Measurements from ENCODE around the gene ASF1A. TPM values are rescaled to one million over a fixed set of nuclear protein-coding genes. Genes with fewer than 3 reads are reported as not detected.

The ASF1A gene
- total RNA-seq, 1 experiment from 2014 or later, result 69.6 TPM

GRCh38 chr6:118921084-118921483, 27.1 kb downstream of the ASF1A start:
- BruUV-seq (replicated peaks), result no TSS peak
- DNase-seq (ENCODE audit: low spot score), result no peak
- peaks cover 21% of the 10 kb centered on the region for H3K36me3 ChIP-seq (ENCODE audit: insufficient read depth, low read length, poor library complexity, severe bottlenecking)
- POLR2A ChIA-PET (ENCODE audit: low non-redundant PET), result no interaction called here
- no peak for TF ChIP-seq CTCF (conservative IDR thresholded peaks at IDR 0.05; ENCODE audit: low read depth, low read length)
- TF ChIP-seq EZH2 (IDR thresholded peaks at IDR 0.05; ENCODE audit: borderline replicate concordance, low read depth, low read length, poor library complexity, severe bottlenecking), result no peak
- intact Hi-C loops (cut with micrococcal nuclease; ENCODE audit: unreplicated experiment), result no loop called here
- no peaks in the 10 kb centered on the region for H3K9me3 ChIP-seq (ENCODE audit: low read depth, low read length, poor library complexity, severe bottlenecking)
- no peak overlapping the region for H3K4me3 ChIP-seq (ENCODE audit: low read depth, low read length, poor library complexity, severe bottlenecking)
- H3K27ac ChIP-seq (ENCODE audit: low read depth, low read length, poor library complexity, severe bottlenecking), result no peak overlapping the region
- no peaks in the 10 kb centered on the region for H3K4me1 ChIP-seq (ENCODE audit: insufficient read depth, low read length, poor library complexity, severe bottlenecking)
- no peaks in the 10 kb centered on the region for H3K27me3 ChIP-seq (replicated peaks; ENCODE audit: insufficient read depth, low read depth, low read length, poor library complexity)
- CTCF ChIA-PET, result no interaction called here

DNA sequence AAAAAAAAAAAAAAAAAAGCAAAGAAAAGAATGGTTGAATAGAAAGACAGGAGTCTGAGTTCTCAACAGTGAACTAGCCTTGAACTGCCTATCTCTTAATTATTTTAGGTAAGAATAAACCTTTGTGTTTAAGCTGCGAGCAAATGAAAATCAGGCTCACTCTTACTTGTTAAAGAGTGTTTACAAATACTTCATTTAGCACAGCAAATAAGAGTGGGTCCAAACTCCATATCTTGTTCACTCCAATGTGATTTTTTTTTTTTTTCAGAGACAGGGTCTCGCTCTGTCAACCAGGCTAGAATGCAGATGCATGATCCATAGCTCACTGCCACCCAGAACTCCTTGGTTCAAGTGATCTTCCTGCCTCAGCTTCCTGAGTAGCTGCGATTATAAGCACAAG, 29.1 kb downstream of the ASF1A start:
- DNase-seq (ENCODE audit: low spot score), result no peak
- CTCF ChIA-PET, result no interaction called here
- Histone ChIP-seq H3K27ac (ENCODE audit: low read depth, low read length, poor library complexity, severe bottlenecking) (no peak overlapping the region), H3K4me3 (ENCODE audit: low read depth, low read length, poor library complexity, severe bottlenecking) (no peak overlapping the region), H3K4me1 (ENCODE audit: insufficient read depth, low read length, poor library complexity, severe bottlenecking) (no peaks in the 10 kb centered on the region), H3K9me3 (ENCODE audit: low read depth, low read length, poor library complexity, severe bottlenecking) (no peaks in the 10 kb centered on the region), H3K27me3 (replicated peaks; ENCODE audit: insufficient read depth, low read depth, low read length, poor library complexity) (no peaks in the 10 kb centered on the region), H3K36me3 (ENCODE audit: insufficient read depth, low read length, poor library complexity, severe bottlenecking) (peaks cover 28% of the 10 kb centered on the region)
- BruUV-seq (replicated peaks), result no TSS peak
- intact Hi-C loops (cut with micrococcal nuclease; ENCODE audit: unreplicated experiment), result no loop called here
- POLR2A ChIA-PET (ENCODE audit: low non-redundant PET), result no interaction called here
- TF ChIP-seq EZH2 (IDR thresholded peaks at IDR 0.05; ENCODE audit: borderline replicate concordance, low read depth, low read length, poor library complexity, severe bottlenecking), result no peak
- TF ChIP-seq CTCF (conservative IDR thresholded peaks at IDR 0.05; ENCODE audit: low read depth, low read length), result no peak

- H3K4me3 ChIP-seq (ENCODE audit: low read depth, low read length, poor library complexity, severe bottlenecking), result no peak overlapping the region
- DNase-seq (ENCODE audit: low spot score), result no peak
- TF ChIP-seq EZH2 (IDR thresholded peaks at IDR 0.05; ENCODE audit: borderline replicate concordance, low read depth, low read length, poor library complexity, severe bottlenecking) (no peak), CTCF (conservative IDR thresholded peaks at IDR 0.05; ENCODE audit: low read depth, low read length) (no peak)
- H3K4me1 ChIP-seq (ENCODE audit: insufficient read depth, low read length, poor library complexity, severe bottlenecking), result peaks cover 7% of the 10 kb centered on the region
- CTCF ChIA-PET, result no interaction called here
- intact Hi-C loops (cut with micrococcal nuclease; ENCODE audit: unreplicated experiment), result no loop called here
- POLR2A ChIA-PET (ENCODE audit: low non-redundant PET), result no interaction called here
- no TSS peak for BruUV-seq (replicated peaks)
- H3K27ac ChIP-seq (ENCODE audit: low read depth, low read length, poor library complexity, severe bottlenecking), result no peak overlapping the region
- H3K27me3 ChIP-seq (replicated peaks; ENCODE audit: insufficient read depth, low read depth, low read length, poor library complexity), result no peaks in the 10 kb centered on the region
- H3K9me3 ChIP-seq (ENCODE audit: low read depth, low read length, poor library complexity, severe bottlenecking), result no peaks in the 10 kb centered on the region
- peaks cover 24% of the 10 kb centered on the region for H3K36me3 ChIP-seq (ENCODE audit: insufficient read depth, low read length, poor library complexity, severe bottlenecking)
Observed at GRCh38 chr6:118930680-118931079, 36.7 kb downstream of the ASF1A start.
